Measurements from ENCODE around the gene AKT1. TPM values are rescaled to one million over a fixed set of nuclear protein-coding genes. Genes with fewer than 3 reads are reported as not detected.

Gene AKT1
- total and polyA plus RNA-seq, 12 donors: 66.4 to 300 (median 195) TPM

- peak overlapping the region in 1 of 5 donors; percentile 6 for H3K27ac ChIP-seq
- no peak overlapping the region for H3K4me3 ChIP-seq
- no peak for DNase-seq
- peaks cover 0 to 20% of the 10 kb centered on the region in 2 donors for H3K4me1 ChIP-seq (replicated peaks in 1 of 2)
- H3K36me3 ChIP-seq (replicated peaks in 1 of 2): peaks cover 0 to 13% of the 10 kb centered on the region in 2 donors
- TF ChIP-seq POLR2A (IDR thresholded peaks at IDR 0.05): no peak
- TF ChIP-seq CTCF (IDR thresholded peaks at IDR 0.05): no peak
- no peaks in the 10 kb centered on the region for H3K27me3 ChIP-seq
- intact Hi-C loops (cut with DNase I): no loop called here
- H3K9me3 ChIP-seq (replicated peaks in 1 of 3): no peaks in the 10 kb centered on the region
- 88 to 91% (median 91%) methylated on average over 13 to 28 of the region's 28 CpGs for WGBS, 4 donors
Observed at GRCh38 chr14:104782086-104782807, 13.3 kb downstream of the AKT1 start.

GRCh38 chr14:104781271-104782077, 14.1 kb downstream of the AKT1 start:
- Histone ChIP-seq H3K27ac (no peak overlapping the region), H3K9me3 (replicated peaks in 1 of 3) (no peaks in the 10 kb centered on the region), H3K27me3 (no peaks in the 10 kb centered on the region), H3K36me3 (replicated peaks in 1 of 2) (peaks cover 0 to 18% of the 10 kb centered on the region in 2 donors), H3K4me1 (replicated peaks in 1 of 2) (peaks cover 0 to 12% of the 10 kb centered on the region in 2 donors), H3K4me3 (no peak overlapping the region)
- intact Hi-C loops (cut with DNase I): no loop called here
- TF ChIP-seq CTCF (IDR thresholded peaks at IDR 0.05): no peak
- TF ChIP-seq POLR2A (IDR thresholded peaks at IDR 0.05): no peak
- DNase-seq: no peak
- 80 to 90% (median 85%) methylated on average over 11 to 20 of the region's 20 CpGs for WGBS, 4 donors

- no peak overlapping the region for H3K27ac ChIP-seq
- H3K36me3 ChIP-seq (replicated peaks in 1 of 2): peaks cover 0 to 24% of the 10 kb centered on the region in 2 donors
- TF ChIP-seq CTCF (IDR thresholded peaks at IDR 0.05): no peak
- no peak for TF ChIP-seq POLR2A (IDR thresholded peaks at IDR 0.05)
- no peak overlapping the region for H3K4me3 ChIP-seq
- H3K4me1 ChIP-seq (replicated peaks in 1 of 2): peaks cover 0 to 10% of the 10 kb centered on the region in 2 donors
- no peak for DNase-seq
- no peaks in the 10 kb centered on the region for H3K27me3 ChIP-seq
- H3K9me3 ChIP-seq (replicated peaks in 1 of 3): no peaks in the 10 kb centered on the region
- intact Hi-C loops (cut with DNase I): no loop called here
- 84 to 93% (median 91%) methylated on average over 3 to 24 of the region's 24 CpGs; no CpG with 5 or more reads in 1 of the 4 donors for WGBS, 4 donors
Observed at GRCh38 chr14:104780513-104781030, 15.0 kb downstream of the AKT1 start.
